Natural killer cell (primary cell): ENCODE results near the gene CPHXL2. TPM values are rescaled to one million over a fixed set of nuclear protein-coding genes. Genes with fewer than 3 reads are reported as not detected.

ENCODE experiments used
- ATAC-seq, 3 donors: fragments of 150-1000 bp in 2 of 3; fragments of 200-7000 bp in 1 of 3; cut with Tn5 transposase; 1 replicate in 1 of 3; 2 replicates in 2 of 3; pipeline ENCODE4 v1.10.0; 2021; ENCODE audit warnings: mild to moderate bottlenecking in 2 of 3, moderate library complexity in 2 of 3
- DNase-seq, 2 donors: peaks; one replicate each; pipeline versions ENCODE4 v3.0.0 to v3.0.0-alpha.2; 2013 to 2021; ENCODE audit warnings: mixed read lengths in 1 of 2
- H3K27ac ChIP-seq: one replicate; pipeline ENCODE4 v1.5.1; 2013; ENCODE audit warnings: mild to moderate bottlenecking, low read length
- H3K27me3 ChIP-seq: one replicate; pipeline ENCODE4 v1.6.1; 2013; ENCODE audit warnings: low read length; ENCODE audit not compliant: control insufficient read depth, insufficient read depth
- H3K36me3 ChIP-seq: one replicate; pipeline ENCODE4 v1.6.1; 2013; ENCODE audit warnings: low read length; ENCODE audit not compliant: control insufficient read depth, insufficient read depth
- H3K4me1 ChIP-seq: one replicate; pipeline ENCODE4 v1.6.1; 2013; ENCODE audit warnings: low read length; ENCODE audit not compliant: control insufficient read depth, insufficient read depth
- H3K4me3 ChIP-seq: one replicate; pipeline ENCODE4 v1.5.1; 2013; ENCODE audit warnings: low read length
- H3K9me3 ChIP-seq: one replicate; pipeline ENCODE4 v1.6.1; 2013; ENCODE audit warnings: low read length; ENCODE audit not compliant: control insufficient read depth, insufficient read depth
- H3K27ac Mint-ChIP-seq, 2 donors: one replicate each; pipeline ENCODE4 v1.8.0; 2022; ENCODE audit warnings: mild to moderate bottlenecking in 2 of 2, mixed read lengths in 2 of 2, moderate library complexity in 1 of 2
- H3K27me3 Mint-ChIP-seq, 2 donors: one replicate each; pipeline ENCODE4 v1.8.0; 2022; ENCODE audit warnings: low read depth in 2 of 2, mixed read lengths in 2 of 2
- H3K36me3 Mint-ChIP-seq: one replicate; pipeline ENCODE4 v1.8.0; 2022; ENCODE audit warnings: mixed read lengths
- H3K4me1 Mint-ChIP-seq, 2 donors: one replicate each; pipeline ENCODE4 v1.8.0; 2022; ENCODE audit warnings: mixed read lengths in 2 of 2
- H3K4me3 Mint-ChIP-seq: one replicate; pipeline ENCODE4 v1.8.0; 2022; ENCODE audit warnings: mild to moderate bottlenecking, moderate library complexity, mixed read lengths
- H3K9me3 Mint-ChIP-seq, 2 donors: one replicate each; pipeline ENCODE4 v1.8.0; 2022; ENCODE audit warnings: mixed read lengths in 2 of 2
- WGBS: methylation state at CpG from one replicate; pipeline ENCODE4 v1.1.7; 2013; ENCODE audit warnings: missing lambda C conversion rate; ENCODE audit not compliant: insufficient coverage; 5-methylcytosine and 5-hydroxymethylcytosine counted together
- intact Hi-C: fragments of 100-400 bp; cut with micrococcal nuclease; formaldehyde crosslinking; loops from one replicate; pipeline ENCODE4 v1.14.2; 2022
- total RNA-seq, 4 donors: library from RNA; stranded (reverse); fragments of 120-200 nt in 1 of 4; gene quantifications; one replicate each; pipeline versions ENCODE4 v1.2.3 to v1.2.4, GENCODE V29; 2013 to 2022
- TF ChIP-seq, protein P1 (sequence below): fragments of 200-600 bp; IDR thresholded peaks from one replicate; pipeline ENCODE4 v1.8.0; 2022; ENCODE audit warnings: antibody characterized with exemption

CPHXL2 gene
- total RNA-seq, 3 donors from 2014 or later (not counting 1 experiment from before 2014, with no cell fraction given) = not detected

DNA sequence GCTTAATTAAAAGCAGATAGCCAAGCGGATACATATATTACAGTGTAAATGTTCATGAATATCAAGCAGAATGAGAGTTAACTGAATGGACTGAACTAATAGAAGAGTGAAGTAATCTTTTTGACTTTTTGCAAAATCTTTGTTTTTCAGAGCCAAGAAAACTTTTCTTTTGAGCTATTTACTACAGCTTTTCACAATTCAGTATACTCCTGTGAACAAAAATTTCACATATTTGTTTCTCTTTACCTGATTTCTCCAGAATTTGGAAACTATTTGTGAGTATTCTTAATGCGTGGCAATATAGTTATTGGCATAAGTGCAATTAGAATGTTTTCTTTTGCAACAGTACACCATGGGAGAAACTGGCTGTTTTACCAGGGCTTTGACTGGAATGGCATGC is 33.5 kb upstream of the CPHXL2 start:
- intact Hi-C loops = no loop called here
- Mint-ChIP-seq H3K4me3 (no peak overlapping the region), H3K27ac (no peak overlapping the region), H3K9me3 (peaks cover 0 to 3% of the 10 kb centered on the region in 2 donors), H3K4me1 (no peaks in the 10 kb centered on the region), H3K27me3 (peaks cover 0 to 3% of the 10 kb centered on the region in 2 donors), H3K36me3 (no peaks in the 10 kb centered on the region)
- no peak overlapping the region for H3K27ac ChIP-seq
- WGBS = 100% methylated on average over 2 of the region's 2 CpGs
- H3K4me3 ChIP-seq = no peak overlapping the region
- TF ChIP-seq, protein P1, sequence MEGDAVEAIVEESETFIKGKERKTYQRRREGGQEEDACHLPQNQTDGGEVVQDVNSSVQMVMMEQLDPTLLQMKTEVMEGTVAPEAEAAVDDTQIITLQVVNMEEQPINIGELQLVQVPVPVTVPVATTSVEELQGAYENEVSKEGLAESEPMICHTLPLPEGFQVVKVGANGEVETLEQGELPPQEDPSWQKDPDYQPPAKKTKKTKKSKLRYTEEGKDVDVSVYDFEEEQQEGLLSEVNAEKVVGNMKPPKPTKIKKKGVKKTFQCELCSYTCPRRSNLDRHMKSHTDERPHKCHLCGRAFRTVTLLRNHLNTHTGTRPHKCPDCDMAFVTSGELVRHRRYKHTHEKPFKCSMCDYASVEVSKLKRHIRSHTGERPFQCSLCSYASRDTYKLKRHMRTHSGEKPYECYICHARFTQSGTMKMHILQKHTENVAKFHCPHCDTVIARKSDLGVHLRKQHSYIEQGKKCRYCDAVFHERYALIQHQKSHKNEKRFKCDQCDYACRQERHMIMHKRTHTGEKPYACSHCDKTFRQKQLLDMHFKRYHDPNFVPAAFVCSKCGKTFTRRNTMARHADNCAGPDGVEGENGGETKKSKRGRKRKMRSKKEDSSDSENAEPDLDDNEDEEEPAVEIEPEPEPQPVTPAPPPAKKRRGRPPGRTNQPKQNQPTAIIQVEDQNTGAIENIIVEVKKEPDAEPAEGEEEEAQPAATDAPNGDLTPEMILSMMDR = no peak
- no peaks in the 10 kb centered on the region for H3K27me3 ChIP-seq
- ATAC-seq = no peak
- no peaks in the 10 kb centered on the region for H3K4me1 ChIP-seq
- H3K36me3 ChIP-seq = no peaks in the 10 kb centered on the region
- H3K9me3 ChIP-seq = peaks cover 8% of the 10 kb centered on the region
- DNase-seq = no peak

GRCh38 chr16:75703306-75703705 is 26.5 kb upstream of the CPHXL2 start:
- Histone ChIP-seq H3K27ac (no peak overlapping the region), H3K9me3 (no peaks in the 10 kb centered on the region), H3K4me3 (no peak overlapping the region), H3K4me1 (no peaks in the 10 kb centered on the region), H3K27me3 (no peaks in the 10 kb centered on the region), H3K36me3 (no peaks in the 10 kb centered on the region)
- Mint-ChIP-seq H3K27ac (no peak overlapping the region), H3K4me1 (no peaks in the 10 kb centered on the region), H3K27me3 (no peaks in the 10 kb centered on the region), H3K36me3 (no peaks in the 10 kb centered on the region), H3K4me3 (no peak overlapping the region), H3K9me3 (no peaks in the 10 kb centered on the region)
- TF ChIP-seq, protein P1 = no peak
- DNase-seq (no peak), ATAC-seq (no peak)
- 94% methylated on average over 4 of the region's 4 CpGs for WGBS
- intact Hi-C loops = no loop called here

GRCh38 chr16:75702242-75702641 is 25.4 kb upstream of the CPHXL2 start:
- Histone ChIP-seq H3K36me3 (no peaks in the 10 kb centered on the region), H3K27ac (no peak overlapping the region), H3K4me3 (no peak overlapping the region), H3K4me1 (no peaks in the 10 kb centered on the region), H3K27me3 (no peaks in the 10 kb centered on the region), H3K9me3 (no peaks in the 10 kb centered on the region)
- intact Hi-C loops = no loop called here
- H3K27ac Mint-ChIP-seq = no peak overlapping the region
- no peaks in the 10 kb centered on the region for H3K9me3 Mint-ChIP-seq
- TF ChIP-seq, protein P1 = no peak
- H3K4me1 Mint-ChIP-seq = no peaks in the 10 kb centered on the region
- H3K4me3 Mint-ChIP-seq = no peak overlapping the region
- no peaks in the 10 kb centered on the region for H3K36me3 Mint-ChIP-seq
- DNase-seq (no peak), ATAC-seq (no peak)
- no peaks in the 10 kb centered on the region for H3K27me3 Mint-ChIP-seq
- WGBS = 75% methylated on average over 2 of the region's 2 CpGs

GRCh38 chr16:75701361-75701760 is 24.6 kb upstream of the CPHXL2 start, which contains the start of gene DUXB:
TSS of gene DUXB (minus strand) at chr16:75701461. CDS start at chr16:75701418, 43 bp downstream.
- Mint-ChIP-seq H3K4me3 (no peak within 1 kb of the TSS), H3K27me3 (no peaks in the 10 kb centered on the region), H3K9me3 (no peaks in the 10 kb centered on the region), H3K27ac (no peak within 1 kb of the TSS), H3K36me3 (no peaks in the 10 kb centered on the region), H3K4me1 (no peaks in the 10 kb centered on the region)
- ATAC-seq (no peak), DNase-seq (no peak)
- TF ChIP-seq, protein P1 = no peak
- no peaks in the 10 kb centered on the region for H3K9me3 ChIP-seq
- intact Hi-C loops = no loop called here
- no peak within 1 kb of the TSS for H3K27ac ChIP-seq
- no peak within 1 kb of the TSS for H3K4me3 ChIP-seq
- 91% methylated on average over 3 of the region's 5 CpGs for WGBS
- no peaks in the 10 kb centered on the region for H3K4me1 ChIP-seq
- no peaks in the 10 kb centered on the region for H3K27me3 ChIP-seq
- H3K36me3 ChIP-seq = no peaks in the 10 kb centered on the region
